GM19351 (cell line): ENCODE results near the gene TMEM92.
"Not testable (repeated sequence)": the region's sequence is repeated elsewhere in the genome, so short reads cannot be mapped to it uniquely, and the experiment has no call there.

Experiments used
- ATAC-seq: cut with Tn5 transposase; IDR thresholded peaks from one replicate; pipeline ENCODE4 v1.9.1; 2021; ENCODE audit warnings: mild to moderate bottlenecking, moderate library complexity; ENCODE audit not compliant: unreplicated experiment

TMEM92 gene

GRCh38 chr17:50262001-50262794 lies 12.1 kb upstream of the TMEM92 start:
- ATAC-seq = no peak

- no peak for ATAC-seq
Observed at GRCh38 chr17:50263331-50264262, 10.7 kb upstream of the TMEM92 start.

GRCh38 chr17:50264263-50265113 lies 9.8 kb upstream of the TMEM92 start:
- no peak for ATAC-seq

DNA sequence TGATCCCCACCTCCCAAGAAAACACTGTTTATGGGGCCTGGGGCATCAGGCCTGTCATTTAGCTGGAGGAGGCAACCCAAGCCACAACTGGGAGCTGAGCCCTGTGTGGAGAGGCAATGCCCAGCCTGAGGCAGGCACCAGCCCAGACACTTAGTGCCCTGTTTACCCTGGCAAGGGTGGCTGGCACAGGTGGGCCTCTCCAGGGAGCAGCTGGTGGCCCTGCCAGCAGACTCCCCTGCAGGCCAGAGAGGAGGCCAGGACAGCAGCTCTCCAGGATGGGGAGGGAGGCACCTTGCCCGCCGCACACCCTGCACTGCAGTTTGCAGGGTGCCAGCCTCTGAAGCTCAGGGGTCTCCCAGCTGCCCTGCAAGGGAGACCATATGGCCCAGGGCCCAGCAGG lies 9.1 kb upstream of the TMEM92 start:
- ATAC-seq = no peak

- ATAC-seq = no peak
Observed at GRCh38 chr17:50265690-50266315, 8.5 kb upstream of the TMEM92 start.

DNA sequence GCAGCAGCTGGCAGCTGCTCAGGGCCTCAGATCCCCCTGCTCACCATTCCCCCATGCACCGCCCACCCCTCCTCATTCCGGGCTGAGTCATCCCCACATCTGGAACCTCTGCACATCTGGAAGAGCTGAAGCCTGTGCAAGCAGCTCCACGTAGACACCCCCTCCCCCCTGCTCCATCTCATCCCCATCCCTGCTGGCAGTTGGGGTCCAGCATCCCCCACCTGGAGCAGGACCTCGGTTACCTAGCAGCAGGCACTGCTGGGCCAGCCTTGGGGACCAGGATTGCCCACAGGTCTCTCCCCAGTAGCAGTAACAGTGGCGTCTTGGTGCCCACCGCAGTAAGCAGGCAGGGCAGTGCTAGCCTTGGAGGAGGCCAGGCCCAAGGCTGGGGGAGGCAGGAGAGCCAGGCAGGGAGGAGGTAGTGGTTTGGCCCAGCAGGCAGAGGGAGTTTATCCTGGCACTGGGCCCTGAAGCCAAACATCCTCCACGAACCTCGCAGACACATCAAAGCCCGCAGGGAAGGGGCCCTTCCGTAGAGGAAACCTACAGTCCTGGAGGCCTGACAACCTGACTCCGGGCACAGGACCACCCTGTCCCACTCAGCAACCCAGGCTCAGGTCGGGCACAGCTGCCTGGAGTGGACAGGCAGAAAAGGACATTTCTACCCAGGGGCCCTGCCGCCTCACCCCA lies 7.7 kb upstream of the TMEM92 start:
- ATAC-seq = no peak

DNA sequence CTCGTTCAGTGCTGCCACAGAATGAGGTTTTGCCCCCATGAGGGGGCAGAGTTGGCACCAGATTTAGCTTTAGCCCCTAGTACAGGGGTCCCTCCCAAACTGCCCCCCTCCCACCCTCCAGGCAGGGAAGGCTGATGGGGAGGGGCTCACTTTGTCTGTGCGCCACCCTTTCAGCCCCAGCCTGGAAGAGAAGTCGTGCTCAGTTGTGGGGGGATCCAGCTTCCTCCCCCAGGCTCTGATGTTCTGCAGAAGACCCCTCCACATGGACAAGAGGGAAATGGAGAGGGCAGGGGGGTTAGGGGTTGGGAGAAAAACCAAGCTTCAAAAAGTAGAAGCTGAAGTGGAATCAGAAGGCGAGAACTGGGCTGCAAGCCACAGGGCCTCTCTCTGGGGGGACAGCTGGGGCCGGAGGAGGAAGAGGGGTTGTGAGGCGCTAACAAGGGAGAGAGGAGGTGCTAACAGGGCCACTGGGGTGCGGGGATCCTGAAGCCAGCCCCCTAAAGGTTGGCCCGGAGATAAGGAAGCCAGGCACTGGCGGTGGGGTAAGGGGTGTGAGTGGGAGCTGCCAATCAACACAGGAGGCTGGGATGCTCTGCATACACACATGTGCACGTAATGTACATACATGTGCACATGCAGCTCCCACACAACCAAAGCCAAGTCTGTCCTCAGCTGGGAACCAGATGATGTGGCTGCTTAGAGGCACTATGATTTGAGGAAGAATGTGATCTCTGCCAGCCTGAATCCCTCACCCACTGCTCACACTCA lies 7.0 kb upstream of the TMEM92 start:
- no peak for ATAC-seq

- no peak for ATAC-seq
Observed at GRCh38 chr17:50268026-50268425, 6.2 kb upstream of the TMEM92 start.

DNA sequence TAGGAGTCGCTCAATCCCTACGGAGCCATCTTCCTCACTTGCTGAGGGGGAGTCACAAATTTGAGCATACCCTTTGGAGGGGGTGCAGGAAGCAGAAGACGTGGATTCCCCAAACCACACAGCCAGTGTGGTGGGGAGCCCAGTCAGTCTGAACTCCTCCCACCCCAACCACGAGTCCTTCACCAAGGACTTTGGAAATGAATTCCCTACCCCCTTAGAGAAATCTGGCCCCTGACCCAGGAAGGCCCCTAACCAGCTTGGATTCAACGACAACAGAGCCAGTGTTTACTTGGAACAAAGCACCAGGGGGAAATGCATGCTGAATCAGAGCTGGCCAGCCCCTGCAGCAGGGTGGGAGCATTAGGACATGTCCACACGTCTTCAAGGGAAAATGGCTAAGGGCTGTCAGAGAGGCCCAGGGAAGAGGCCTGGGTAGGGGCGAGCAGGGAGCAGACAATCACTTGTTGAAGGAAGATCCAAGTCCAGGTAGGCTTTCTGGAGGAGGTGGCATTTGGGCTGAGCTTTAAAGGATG lies 5.5 kb upstream of the TMEM92 start:
- no peak for ATAC-seq

DNA sequence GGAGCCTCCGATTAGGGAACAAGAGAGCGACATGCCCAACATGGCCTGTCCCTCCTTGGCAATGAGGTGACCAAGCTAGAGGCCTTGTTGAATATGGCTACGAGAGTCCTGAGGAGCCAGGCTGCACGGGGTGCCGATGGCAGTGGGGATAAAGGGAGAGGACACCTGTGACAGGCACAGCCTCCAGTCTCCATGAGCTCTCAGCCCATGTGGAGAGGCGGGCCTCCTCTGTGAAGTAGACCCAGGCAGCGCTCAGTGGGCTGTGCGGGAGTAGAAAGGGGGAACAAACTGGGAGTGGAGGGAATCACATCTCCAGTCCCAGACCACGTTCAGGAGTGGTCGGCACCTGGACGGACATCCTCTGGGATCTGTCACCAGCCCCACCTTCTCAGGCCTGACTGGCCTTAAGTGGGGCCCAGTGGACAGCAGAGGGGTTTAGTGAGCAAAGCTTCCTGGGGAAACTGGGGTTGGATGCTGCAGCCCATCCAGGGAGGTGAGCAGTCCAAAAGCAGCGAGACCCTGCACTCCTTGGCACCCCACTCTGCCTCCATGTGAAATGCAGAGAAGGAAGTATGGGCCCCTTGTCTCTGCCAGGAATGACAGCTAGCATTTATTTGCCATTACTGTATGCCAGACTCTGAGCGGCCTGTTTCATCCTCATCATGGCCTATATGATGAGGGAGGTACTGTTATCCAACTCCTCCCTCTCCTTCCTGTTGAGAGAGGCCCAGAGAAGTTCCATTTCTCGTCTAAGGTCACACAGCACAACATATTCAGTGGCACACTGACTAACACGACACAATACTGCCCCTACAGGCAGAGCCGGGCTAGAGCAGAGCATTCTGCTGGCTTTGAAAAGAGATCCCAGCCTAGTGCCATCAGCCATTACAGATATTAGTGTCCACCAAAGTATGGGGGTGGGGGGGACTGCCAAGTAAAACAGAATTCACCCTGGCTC lies 4.5 kb upstream of the TMEM92 start:
- peak; percentile 61 for ATAC-seq

- no peak for ATAC-seq
Observed at GRCh38 chr17:50270435-50271362, 3.6 kb upstream of the TMEM92 start.

GRCh38 chr17:50271363-50271750 lies 2.9 kb upstream of the TMEM92 start:
- not testable (repeated sequence) for ATAC-seq

- ATAC-seq = no peak
Observed at GRCh38 chr17:50272246-50272645, 2.0 kb upstream of the TMEM92 start.

DNA sequence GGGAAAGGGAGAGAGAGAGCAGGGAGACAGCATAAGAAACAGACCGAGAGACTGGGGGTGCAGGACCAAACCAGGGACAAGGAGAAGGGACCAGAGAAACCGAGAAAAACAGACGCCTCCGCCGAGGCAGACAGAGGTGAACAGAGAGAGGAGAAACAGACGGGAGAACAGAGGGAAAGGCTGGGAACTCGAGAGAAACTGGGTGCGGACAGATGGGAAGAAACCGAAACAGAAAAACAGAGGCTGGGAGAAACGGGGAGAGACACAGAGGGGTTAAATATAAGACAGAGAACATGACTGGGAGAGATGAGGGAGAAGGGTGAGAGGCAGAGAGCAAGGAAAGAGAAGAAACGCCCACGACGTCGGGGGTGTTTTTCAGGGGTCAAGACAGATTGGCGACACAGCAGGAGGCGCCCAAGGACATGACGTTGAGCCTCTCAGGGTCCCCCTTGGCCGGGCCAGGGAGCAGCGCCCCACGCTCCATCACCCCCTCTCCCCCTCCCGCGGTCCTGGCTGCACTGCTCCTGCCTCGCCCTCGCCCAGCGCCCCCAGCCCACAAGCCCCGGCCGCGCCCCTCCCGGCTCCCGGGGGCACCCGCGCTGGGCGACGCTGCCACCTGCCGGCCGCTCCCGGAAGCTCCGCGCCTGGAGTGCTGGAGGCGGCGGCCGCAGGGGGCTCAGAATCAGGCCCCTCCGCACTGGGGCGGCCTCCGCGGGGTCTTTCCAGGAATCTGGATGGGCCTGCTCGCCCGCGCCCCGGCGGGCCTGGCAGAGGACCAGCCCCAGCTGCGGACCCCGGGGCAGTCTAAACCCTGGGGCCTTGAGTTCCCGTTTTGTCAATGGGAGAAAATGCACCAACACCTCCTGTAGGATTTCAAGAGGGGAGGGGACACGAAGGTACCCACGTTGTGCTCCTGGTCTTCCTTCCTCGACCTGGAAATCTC lies 1.3 kb upstream of the TMEM92 start:
- ATAC-seq = no peak

GRCh38 chr17:50273654-50274040 lies 619 bp upstream of the TMEM92 start:
- no peak for ATAC-seq

GRCh38 chr17:50274897-50275221 lies 593 bp downstream of the TMEM92 start:
- ATAC-seq = no peak
